GM21786 (cell line): ENCODE data around the gene TANGO6.
"Not testable (repeated sequence)": the region's sequence is repeated elsewhere in the genome, so short reads cannot be mapped to it uniquely, and the experiment has no call there.

Source experiments
- ATAC-seq: cut with Tn5 transposase; IDR thresholded peaks from one replicate; pipeline ENCODE4 v1.9.1; 2021; ENCODE audit not compliant: unreplicated experiment

TANGO6 gene

GRCh38 chr16:68843482-68844210 lies at the start of gene TANGO6:
TANGO6 (plus strand) TSS chr16:68843531; CDS start chr16:68843618, 87 bp downstream.
- peak; percentile 78 for ATAC-seq

DNA sequence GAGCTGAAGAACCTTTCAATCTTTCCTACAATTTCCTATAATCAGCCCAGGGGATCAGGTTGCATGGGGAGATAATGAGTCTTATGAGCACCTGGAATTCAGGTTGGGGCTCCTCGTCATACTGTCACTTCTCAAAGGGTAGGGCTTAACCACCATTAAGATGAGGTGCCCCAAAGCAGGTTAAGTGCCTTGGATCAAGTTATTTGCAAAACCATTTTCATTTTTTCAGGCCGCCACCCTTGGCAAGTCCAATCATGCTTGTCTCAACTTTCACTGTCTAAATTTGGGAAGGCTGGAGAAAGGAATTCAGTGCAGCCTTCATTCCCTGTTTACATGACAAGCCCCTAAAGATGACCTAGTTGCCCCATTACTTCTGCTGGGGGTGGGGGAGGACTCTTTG lies 44.9 kb upstream of the TANGO6 start:
- no peak for ATAC-seq

DNA sequence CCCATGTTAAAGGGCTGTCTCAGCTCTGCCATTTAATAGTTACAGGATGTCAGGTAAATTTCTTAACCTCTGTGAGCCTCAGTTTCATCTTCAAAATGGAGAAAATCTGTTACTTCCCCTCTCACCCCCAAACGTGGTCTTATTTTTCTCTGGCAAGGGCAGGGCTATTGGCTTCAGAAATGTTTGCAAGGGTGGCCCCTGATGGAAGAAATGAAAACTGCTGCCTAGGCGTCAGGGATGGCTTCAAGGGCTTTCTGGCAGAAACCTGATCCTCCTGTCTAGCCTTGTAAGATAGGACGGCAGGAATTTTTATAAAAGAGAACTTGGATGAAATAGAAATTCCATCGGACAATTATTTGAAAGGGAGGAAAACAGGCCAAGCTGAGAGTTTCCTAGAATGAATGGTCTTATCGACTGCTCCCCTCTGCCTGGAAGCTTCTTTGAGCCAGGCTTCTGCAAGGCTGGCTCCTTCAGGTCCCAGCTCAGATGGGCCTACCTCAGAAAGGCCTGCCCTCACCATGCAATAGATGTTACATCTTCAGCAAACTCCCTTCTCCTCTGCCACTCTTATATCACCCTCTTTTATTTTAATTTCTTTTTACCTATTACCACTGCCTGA lies 43.0 kb upstream of the TANGO6 start:
- ATAC-seq, result peak; percentile 58

DNA sequence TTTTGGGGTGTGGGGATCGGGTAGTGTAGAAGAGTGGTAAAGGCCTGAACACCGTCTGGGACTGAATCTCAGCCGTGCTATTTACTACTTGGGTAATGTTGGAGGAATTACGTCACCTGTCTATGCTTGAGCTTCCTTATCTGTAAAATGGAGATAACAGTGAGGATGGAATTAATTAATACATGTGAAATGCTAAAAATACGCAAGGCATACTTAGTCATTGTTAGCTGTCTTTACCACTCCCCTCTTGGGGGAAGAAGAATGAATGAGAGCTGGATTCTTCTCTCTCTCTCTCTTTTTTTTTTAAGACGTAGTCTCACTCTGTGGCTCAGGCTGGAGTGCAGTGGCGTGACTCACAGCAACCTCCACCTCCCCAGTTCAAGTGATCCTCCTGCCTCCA lies 41.1 kb upstream of the TANGO6 start:
- no peak for ATAC-seq

DNA sequence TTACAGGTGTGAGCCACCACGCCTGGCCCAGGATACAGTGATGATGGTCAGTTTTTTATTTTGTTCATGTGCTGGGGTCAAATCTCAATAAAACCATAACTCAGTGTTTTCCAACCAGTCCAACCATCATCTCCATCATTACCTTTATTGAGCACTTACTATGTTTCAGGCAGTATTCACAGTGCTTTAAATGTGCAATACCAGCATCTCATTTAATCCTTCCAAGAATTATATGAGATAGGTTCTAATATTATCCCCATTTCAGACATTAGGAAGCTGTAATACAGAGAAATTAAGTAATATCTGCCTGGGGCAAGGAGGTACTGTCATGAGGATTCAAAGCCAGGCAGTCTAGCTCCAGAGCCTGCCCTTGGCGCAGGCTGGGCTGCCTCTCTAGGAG lies 36.9 kb upstream of the TANGO6 start:
- ATAC-seq, result no peak

- ATAC-seq, result no peak
These were observed 36.4 kb upstream of the TANGO6 start for GRCh38 chr16:68806981-68807380.

- no peak for ATAC-seq
These were observed 28.8 kb upstream of the TANGO6 start for GRCh38 chr16:68814516-68814915.

DNA sequence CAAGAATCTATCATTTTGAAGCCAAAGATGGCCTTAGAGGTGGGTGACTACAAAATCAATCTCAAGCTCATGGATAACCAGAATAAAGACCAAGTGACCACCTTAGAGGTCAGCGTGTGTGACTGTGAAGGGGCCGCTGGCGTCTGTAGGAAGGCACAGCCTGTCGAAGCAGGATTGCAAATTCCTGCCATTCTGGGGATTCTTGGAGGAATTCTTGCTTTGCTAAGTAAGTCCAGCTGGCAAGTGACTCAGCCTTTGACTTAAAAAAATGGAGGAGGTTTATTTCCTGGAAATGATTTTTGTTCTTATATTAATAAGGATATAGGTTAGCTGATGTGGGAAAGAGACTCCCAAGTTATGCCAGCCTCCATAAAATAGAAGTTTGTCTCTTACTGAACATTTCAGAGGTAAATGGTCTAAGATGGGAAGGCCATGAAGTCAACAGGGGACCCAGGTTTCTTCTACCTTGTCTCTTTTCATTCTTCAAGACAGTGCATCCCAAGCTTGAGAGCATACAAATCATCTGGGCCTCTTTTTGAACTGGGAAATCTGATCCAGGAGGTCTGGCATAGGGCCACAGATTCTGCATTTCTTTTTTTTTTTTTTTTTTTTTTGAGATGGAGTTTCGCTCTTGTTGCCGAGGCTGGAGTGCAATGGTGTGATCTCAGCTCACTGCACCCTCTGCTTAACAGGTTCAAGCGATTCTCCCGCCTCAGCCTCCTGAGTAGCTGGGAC lies 19.8 kb upstream of the TANGO6 start:
- no peak for ATAC-seq

DNA sequence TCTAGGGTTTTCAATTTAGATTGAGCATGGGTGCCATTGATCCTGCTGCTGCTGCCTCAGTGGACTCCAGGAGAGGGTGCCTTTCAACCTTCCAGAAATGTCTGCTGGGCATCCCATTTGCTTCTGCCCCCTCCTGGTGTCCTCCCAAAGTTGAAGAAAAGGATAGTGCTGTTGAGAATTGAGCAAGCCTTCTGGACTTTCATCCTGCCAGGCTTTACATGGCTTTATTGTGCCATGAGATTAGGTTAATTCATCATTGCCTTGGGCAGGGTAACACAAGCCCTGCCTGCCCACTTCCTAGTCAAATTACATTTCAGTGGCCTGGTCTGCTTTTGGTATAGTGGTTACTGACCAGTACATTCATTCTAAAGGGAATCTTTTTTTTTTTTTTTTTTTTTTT lies 17.9 kb upstream of the TANGO6 start:
- no peak for ATAC-seq

DNA sequence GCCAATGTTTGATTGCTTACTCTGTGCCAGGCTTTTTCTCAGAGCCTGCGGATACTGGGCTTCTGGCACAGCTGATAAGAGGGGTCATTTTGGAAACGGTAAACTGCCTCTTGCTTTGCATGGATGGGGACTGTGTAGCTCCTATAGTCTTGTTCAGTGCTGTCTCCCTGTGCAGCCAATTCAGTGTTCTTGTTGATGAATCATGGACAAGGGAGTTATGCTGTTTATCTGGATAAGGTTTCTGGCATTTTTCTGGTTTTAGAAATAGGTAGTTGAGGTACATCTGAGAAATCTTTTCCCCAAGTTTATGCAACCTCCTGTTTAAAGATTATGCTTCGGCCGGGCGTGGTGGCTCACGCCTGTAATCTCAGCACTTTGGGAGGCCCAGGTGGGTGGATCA lies 16.7 kb upstream of the TANGO6 start:
- no peak for ATAC-seq

- no peak for ATAC-seq
These were observed 10.1 kb upstream of the TANGO6 start for GRCh38 chr16:68833251-68833650.

GRCh38 chr16:68834550-68834949 lies 8.8 kb upstream of the TANGO6 start:
- no peak for ATAC-seq

GRCh38 chr16:68835970-68836369 lies 7.4 kb upstream of the TANGO6 start:
- ATAC-seq, result no peak

- no peak for ATAC-seq
These were observed 3.5 kb upstream of the TANGO6 start for GRCh38 chr16:68839831-68840230.

- not testable (repeated sequence) for ATAC-seq
These were observed 308 bp upstream of the TANGO6 start for GRCh38 chr16:68842964-68843481.

- ATAC-seq, result no peak
These were observed 857 bp downstream of the TANGO6 start for GRCh38 chr16:68844211-68844564.

- ATAC-seq, result no peak
These were observed 5.5 kb downstream of the TANGO6 start for GRCh38 chr16:68848786-68849185.

DNA sequence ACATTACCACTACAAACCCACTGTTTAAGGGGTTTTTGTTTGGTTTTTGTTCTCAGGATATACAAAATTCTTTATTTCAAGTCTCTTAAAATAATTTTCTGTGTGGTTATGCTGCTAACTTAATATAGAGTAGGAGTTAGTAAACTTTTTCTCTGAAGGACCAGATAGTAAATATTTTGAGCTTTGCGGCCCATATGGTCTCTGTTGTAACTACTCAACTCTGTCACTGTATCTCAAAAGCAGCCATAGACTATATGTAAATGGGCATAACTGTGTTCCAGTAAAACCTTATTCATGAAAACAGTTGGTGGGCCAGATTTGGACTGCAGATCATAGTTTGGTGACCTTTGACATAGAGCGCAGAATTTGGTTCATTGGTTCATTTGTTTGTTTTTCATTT lies 7.2 kb downstream of the TANGO6 start:
- no peak for ATAC-seq

- ATAC-seq, result no peak
These were observed 8.3 kb downstream of the TANGO6 start for GRCh38 chr16:68851601-68852000.

DNA sequence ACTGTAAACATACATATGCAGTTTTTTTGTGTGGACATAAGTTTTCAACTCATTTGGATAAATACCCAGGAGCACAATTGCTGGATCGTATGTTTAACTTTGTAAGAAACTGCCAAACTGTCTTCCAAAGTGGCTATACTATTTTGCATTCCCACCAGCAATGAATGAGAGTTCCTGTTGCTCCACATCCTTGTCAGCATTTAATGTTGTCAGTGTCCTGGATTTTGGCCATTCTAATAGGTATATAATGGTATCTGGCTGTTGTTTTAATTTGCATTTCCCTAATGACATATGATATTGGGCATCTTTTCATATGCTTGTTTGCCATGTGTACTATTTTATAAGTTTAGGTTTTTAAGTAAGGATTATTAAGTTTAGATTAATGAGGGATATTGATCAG lies 14.1 kb downstream of the TANGO6 start:
- no peak for ATAC-seq

- ATAC-seq, result no peak
These were observed 16.5 kb downstream of the TANGO6 start for GRCh38 chr16:68859828-68860227.
